NCI-H69 (cell line): ENCODE results near the gene CHPF2.

ENCODE experiments used
- DNase-seq: peaks from one replicate; lab custom pipeline; 2025; lab: John Stamatoyannopoulos, UW

CHPF2 gene

DNA sequence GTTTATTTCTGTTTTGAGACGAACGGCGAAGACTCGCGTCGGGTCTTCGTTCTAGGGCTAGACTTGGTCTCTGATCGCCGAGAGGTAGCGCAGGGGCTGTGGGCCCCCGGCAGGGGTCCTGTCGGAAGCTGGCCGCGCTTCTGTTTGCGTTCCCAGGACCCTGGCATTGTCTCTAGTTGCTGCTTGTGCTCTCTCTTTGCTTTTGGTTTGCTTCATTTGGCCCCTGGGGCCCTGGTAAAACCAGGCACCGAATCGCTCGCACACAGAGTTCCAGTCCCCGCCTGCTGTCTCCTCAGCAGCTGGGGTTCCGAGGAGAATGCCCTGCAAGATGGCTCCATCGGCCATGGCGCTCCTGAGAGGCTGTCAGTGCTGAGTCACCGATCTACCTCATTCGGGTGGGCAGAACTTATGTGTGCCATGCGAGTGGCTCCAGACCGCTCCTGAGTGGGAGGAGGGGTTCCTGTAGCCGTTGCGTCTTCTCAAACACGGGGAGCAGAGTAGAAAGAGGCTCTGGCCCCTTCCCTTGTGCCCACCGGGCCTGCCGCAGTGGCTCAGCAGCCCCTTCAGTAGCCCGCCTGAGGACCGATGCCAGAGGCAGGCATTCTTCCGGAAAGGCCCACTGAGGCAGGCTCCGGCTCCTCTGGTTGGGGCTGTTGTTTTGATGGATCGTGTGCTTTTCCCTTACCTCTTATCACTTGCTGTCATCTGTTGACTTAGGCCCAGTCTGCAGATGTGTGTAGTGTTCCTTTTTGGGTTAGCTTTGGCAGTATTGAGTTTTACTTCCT, 826 bp downstream of the CHPF2 start:
- peak; percentile 46 for DNase-seq

DNA sequence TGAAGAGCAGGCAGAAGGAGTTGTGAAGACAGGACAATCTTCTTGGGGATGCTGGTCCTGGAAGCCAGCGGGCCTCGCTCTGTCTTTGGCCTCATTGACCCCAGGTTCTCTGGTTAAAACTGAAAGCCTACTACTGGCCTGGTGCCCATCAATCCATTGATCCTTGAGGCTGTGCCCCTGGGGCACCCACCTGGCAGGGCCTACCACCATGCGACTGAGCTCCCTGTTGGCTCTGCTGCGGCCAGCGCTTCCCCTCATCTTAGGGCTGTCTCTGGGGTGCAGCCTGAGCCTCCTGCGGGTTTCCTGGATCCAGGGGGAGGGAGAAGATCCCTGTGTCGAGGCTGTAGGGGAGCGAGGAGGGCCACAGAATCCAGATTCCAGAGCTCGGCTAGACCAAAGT, 1.5 kb downstream of the CHPF2 start:
- no peak for DNase-seq

DNA sequence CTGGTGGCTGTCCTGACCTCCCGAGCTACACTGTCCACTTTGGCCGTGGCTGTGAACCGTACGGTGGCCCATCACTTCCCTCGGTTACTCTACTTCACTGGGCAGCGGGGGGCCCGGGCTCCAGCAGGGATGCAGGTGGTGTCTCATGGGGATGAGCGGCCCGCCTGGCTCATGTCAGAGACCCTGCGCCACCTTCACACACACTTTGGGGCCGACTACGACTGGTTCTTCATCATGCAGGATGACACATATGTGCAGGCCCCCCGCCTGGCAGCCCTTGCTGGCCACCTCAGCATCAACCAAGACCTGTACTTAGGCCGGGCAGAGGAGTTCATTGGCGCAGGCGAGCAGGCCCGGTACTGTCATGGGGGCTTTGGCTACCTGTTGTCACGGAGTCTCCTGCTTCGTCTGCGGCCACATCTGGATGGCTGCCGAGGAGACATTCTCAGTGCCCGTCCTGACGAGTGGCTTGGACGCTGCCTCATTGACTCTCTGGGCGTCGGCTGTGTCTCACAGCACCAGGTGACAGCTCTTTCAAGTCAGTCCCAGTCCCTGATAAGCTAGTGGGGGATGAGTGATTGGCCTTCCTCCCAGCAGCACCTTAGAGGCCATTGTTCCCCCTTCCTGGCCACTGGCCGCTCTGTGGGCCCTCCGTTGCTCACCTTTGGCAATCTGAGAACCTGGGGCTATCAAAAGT, 3.0 kb downstream of the CHPF2 start:
- DNase-seq: no peak

DNA sequence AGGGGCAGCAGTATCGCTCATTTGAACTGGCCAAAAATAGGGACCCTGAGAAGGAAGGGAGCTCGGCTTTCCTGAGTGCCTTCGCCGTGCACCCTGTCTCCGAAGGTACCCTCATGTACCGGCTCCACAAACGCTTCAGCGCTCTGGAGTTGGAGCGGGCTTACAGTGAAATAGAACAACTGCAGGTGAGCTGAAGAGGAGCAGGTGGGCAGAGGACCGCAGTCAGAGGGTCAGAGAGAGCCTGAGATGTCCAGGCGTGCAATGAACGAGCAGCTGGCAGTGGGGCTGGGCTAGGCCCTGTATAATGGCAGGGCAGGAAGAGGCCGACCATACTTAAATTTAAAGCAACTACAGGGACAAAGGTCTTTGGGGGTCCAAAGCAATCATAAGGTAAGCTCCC, 4.1 kb downstream of the CHPF2 start:
- DNase-seq: no peak

DNA sequence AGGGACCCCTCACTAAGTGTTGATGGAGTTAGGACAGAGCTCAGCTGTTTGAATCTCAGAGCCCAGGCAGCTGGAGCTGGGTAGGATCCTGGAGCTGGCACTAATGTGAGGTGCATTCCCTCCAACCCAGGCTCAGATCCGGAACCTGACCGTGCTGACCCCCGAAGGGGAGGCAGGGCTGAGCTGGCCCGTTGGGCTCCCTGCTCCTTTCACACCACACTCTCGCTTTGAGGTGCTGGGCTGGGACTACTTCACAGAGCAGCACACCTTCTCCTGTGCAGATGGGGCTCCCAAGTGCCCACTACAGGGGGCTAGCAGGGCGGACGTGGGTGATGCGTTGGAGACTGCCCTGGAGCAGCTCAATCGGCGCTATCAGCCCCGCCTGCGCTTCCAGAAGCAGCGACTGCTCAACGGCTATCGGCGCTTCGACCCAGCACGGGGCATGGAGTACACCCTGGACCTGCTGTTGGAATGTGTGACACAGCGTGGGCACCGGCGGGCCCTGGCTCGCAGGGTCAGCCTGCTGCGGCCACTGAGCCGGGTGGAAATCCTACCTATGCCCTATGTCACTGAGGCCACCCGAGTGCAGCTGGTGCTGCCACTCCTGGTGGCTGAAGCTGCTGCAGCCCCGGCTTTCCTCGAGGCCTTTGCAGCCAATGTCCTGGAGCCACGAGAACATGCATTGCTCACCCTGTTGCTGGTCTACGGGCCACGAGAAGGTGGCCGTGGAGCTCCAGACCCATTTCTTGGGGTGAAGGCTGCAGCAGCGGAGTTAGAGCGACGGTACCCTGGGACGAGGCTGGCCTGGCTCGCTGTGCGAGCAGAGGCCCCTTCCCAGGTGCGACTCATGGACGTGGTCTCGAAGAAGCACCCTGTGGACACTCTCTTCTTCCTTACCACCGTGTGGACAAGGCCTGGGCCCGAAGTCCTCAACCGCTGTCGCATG, 5.2 kb downstream of the CHPF2 start:
- no peak for DNase-seq

DNA sequence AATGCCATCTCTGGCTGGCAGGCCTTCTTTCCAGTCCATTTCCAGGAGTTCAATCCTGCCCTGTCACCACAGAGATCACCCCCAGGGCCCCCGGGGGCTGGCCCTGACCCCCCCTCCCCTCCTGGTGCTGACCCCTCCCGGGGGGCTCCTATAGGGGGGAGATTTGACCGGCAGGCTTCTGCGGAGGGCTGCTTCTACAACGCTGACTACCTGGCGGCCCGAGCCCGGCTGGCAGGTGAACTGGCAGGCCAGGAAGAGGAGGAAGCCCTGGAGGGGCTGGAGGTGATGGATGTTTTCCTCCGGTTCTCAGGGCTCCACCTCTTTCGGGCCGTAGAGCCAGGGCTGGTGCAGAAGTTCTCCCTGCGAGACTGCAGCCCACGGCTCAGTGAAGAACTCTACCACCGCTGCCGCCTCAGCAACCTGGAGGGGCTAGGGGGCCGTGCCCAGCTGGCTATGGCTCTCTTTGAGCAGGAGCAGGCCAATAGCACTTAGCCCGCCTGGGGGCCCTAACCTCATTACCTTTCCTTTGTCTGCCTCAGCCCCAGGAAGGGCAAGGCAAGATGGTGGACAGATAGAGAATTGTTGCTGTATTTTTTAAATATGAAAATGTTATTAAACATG, 6.0 kb downstream of the CHPF2 start:
- no peak for DNase-seq

DNA sequence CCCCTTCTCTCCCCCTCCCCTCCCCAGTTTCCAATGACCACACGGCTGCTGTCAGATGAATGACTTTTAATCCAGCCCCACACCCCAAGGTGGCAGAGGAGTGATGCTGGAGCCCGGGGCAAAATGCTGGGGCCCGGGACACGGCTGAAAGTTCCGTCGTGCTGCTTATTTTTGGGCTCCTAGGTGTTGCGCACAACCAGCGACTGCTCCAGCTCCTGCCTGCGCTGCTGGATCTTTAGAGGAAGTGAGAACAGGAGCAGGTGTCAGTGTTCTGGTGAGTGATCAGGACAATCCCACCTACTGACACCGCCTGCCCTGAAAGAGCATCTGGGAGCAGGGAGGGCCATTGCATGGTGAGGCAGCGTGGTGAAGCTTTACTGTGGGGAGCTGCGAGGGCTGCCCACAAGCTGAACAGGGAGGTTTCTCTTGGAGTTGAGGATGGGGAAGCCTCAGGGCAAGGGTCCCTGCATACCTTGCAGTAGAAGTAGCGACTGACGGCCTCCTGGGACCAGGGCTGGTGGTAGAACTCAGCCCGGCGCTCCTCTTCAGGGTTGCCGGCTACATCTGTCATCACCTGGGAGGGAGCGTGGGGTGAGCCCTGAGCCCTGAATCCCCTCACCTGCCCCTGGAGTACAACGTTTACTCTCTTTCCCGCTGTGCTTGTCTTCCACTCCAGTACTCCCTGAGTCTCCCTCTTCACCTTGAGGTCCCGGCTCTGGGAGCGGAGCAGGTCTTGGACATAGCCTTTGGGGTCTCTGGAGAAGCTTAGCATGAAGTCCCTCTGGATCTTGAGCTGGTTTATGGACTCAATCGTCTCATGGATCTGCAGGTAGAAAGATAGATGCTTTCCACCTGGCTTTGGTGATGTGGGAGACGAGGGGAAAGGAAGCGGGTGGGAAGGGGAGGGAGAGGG, 6.9 kb downstream of the CHPF2 start:
- no peak for DNase-seq

DNA sequence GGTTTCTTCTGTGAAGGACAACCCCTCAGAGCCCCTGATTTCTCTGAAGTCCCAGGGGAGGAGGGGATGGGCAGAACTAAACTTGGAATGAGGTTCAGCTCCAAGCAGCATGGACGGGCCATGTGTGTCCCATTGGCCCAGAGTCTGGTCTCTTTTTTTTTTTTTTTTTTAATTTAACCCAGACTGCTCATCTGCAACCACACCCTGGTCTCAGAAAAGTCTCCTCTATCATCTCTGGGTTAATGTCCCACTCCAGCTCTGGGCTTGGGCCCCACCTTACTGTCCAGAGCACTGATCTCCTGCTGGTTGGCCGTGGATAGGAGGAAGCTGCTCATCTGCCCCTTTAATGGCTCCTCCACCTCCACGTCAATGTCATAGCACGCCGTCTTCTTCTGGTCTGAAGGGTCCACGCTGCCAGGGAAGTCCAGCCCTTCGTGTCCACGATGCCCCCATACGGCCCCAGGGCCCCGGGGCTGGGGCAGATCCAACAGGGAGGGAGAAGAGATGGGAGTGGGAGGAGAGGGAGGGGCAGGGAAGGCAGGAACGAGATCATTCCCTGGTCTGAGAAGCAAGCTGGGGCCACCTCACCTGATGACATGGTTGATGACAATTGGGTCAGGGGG, 7.7 kb downstream of the CHPF2 start:
- DNase-seq: no peak

DNA sequence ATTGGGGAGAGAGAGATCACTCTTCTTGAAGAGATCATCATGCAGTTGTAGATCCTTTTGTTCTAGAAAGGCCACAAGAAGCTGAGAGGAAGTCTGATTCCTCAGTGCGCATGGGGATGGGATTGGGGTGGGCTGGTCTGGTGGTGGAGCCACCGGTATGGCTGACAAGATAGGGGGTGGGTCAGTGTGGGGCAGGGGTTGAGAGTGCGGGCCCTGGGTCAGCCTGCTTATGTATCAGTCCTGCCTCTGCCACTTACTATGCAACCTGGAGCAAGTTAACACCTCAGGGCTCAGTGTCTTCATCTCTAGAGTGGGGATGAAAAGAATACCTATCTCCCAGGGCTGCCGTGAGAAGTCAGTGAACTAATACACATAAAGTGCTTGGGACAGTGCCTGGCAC, 8.3 kb downstream of the CHPF2 start:
- DNase-seq: no peak

DNA sequence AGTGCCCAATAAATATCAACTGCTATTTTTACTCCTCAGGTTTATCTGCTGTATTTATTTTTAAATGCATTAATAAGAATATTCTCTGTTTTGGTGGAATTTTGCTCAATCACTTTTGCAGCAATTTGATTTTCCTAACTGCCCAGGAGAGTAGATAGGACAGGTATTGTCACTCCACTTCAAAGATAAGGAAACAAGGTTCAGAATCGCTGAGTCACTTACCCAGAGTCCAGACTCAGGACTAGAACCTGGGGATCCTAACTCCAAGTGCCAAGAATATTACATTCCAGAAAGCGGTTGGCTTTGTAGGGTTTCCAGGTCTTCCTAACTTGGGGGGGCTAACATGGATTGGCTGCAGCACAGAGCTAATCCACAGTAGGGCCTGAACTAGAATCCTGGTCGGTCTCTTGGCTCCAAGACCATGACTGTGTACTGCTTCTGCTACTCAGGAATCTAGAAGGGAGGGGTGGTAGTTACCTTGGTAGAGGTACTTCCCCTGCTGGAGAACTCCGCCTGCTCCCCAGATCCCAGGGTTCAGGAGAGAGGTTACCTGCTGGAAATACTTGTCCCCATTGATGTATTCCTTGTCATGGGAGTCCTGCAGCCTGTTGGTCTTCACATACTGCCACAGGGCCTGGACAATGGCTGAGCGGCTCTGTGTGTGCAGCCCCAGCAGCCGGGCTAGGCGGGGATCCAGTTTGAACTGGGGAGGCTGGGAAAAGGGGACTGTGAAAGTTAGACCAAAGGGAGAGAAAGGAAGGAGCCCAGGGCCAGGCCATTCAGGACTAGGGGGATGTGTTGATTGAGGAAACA, 8.9 kb downstream of the CHPF2 start:
- DNase-seq: no peak

DNA sequence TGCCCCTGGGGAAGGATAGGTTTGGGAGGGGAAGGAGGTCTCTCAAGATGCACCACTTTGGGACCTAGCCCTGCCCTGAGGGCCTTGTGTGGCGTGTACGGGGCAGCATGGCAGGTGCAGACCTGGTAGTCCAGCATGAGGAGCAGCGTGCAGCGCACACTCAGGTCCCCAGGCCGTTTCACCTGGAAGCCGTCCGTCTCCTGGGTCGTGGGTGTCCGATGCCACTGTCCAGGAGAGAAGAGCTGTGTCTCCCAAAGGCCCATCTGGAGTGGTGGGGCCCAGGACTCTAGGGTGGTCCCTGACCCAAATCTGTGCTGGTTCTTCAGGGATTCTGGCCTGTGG, 9.4 kb downstream of the CHPF2 start:
- no peak for DNase-seq

DNA sequence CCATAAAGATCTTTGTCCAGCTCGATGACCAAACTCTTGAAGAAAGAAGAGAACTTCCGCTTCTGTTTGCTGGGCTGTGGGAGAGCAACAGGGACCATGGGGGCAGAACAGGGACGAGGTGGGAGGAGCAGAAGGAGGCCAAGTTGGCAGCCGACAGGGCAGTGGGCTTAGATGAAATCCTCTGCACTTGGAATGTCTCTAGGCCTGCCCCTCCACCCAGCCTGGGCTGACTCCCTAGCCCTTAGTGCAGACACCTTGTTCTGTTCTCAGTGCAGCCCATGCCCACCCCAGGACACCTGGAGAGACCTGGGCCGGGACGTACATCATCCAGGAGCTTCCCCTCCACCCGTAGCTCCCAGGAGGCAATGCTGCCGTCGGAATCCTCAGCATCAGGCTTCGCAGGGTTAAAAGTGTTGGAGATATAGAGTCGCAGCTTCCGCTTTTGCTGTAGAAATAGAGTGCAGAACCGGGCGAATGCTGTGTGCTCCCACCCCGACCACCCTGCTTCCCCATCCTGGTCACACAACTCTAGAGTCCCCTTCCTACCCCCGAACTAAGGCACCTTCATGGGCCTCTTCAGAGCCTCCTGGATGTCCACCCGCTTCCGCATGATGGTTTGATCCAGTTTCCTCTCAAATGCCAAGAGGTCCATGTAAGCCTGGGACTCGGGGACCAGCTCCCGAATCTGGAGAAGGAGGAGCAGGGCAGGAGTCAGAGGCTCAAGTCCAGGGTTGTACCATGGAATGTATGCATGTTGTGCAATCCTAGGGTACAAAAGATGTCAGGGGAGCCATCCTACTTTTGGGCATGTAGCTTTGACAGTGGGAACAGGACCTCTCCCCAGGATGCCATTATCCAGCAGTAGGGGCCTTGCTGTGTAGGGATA, 10.1 kb downstream of the CHPF2 start:
- DNase-seq: no peak

DNA sequence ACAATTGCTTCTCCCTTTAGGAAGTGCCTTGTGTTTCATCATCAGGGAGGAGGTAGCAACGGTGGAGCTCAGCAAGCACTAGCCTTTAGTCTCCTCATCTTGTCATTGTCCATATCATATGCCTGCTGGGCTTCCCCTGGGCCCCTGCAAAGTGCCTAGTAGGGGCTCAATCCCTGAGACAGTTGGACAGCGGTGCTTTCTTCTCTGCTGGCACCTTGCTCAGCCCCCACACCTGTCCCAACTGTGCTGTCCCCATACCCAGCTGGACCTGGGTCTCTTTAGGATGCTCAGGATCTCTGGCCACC, 10.7 kb downstream of the CHPF2 start:
- peak; percentile 24 for DNase-seq

DNA sequence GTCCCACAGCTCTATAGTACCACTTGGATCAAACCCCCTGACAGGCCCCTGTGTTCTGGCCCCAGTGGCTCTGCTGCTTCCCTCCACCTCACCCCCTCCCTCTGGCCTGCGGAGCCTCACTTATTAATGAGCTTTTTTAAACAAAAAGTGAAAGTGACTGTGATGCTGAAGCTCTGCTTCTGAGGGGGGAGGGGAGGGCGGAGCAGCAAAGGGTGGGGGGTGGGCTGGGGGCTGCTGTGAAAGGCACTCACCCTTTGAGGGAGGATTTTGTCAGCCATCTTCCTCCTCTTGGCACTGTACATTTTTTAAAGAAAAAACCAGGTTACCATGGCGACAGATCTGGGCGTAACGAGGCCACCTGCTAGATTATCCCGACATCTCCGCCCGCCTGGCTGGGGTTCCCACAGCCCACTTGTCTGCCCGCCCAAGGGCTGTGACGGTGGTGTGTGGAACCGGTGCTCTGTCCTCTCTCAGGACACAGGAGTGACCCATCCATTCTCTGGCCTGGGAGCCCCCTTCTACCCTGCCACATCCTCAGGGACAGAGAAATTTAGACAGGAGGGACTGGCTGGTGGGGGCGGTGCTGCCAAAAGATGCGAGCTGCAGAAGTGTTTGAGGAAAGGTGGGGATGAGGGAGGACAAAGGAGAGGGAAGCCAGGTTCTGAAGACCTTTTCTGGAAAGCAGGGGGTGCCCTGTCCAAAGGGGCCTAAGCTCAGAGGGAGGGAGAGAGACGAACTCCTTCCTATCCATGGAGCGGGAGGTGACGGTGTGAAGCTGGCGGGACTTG, 11.3 kb downstream of the CHPF2 start:
- DNase-seq: peak; percentile 61

DNA sequence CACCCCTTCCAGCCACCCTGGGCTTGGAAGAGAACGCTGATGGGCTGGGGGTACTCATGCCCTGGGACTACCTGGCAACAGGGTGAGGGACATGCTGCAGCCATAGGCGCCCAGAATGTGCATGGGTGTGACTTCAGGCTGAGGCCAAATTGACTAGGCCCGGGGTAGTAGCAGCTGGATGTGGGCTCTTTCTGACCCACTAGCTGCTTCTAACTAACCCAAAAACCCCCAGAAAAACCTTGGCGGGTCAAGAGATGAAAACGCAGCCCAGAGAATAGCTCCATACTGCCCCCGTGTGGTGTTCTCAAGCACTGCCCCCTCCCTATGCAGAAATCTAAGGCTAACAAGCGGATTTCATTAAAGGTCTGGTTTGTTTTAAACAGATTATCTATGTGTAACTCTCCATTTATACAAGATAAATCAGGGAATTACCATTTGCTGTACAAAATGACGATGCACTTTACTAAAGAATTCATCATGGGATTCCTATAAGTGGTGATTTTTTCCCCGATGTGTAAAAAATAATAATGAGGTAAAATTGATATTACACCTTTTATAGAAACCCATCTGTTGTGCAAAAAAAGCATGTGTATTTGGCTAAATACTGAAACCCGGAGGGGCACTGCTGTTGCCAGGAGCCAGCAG, 12.0 kb downstream of the CHPF2 start:
- DNase-seq: peak; percentile 50

DNA sequence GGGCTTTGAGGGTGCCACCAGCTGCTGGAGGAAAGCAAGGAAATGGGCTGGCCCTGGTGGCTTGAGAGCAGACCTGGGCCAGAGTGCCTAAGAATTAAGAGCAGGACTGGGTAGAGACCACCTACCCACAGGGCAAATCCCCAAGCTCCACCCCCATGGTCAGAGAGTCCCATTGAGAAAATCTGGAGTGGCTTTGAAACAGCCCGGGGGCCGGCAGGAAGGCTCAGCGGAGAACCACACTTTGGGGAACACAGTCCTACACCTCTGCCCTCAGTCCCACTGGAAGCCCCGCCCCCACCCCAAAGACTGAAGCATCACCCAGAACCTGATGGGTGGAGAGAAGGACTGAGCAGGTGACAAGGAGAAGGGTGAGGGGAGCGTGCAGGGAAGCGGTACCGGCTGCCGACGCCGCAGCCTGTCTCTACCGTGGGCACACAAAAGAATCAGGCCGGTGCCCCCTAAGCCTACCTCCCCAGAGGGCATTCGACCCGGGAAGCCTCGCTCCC, 12.6 kb downstream of the CHPF2 start:
- DNase-seq: peak; percentile 57

DNA sequence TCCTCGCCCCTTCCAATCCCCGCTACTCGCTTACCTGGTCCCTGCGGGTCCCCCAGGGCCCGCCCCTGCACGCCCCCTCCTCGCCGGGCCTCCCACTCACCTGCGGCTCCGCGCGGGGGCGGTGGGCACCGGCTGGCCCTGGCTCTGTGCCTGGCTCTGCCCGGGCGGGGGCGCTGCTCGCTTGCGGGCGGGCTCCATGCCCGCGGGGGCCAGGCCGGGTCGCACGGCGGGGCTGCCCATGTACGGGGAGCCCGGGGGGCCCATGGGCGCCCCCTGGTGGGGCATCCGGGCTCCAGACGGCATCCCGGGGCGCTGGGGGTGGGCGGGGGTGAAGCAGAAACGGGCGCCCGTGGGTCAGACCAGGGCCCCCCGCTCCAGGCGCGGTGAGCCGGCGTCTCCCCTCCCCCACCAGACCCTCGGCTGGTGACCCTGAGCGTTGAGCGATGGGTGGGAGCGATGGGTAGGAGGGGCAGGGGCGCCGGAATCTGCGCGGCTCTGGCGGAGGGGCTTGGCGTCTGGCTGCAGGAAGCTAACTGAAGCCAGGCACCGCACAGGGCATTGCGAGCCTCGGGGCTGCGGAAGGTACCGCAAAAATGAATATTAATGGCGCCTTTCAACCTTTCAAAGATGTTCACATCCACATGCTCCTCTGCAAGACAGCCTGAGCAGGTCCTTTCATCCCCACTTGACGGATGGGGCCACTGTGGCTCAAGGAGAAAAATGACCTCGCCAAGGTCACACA, 13.2 kb downstream of the CHPF2 start:
- peak; percentile 71 for DNase-seq
